PC-9 (cell line): ENCODE data around the gene RDM1.

Experiments used
- CTCF ChIP-seq: fragments of 200-600 bp; sonication (generic); conservative IDR thresholded peaks from 2 replicates; pipeline ENCODE4 v1.6.1; 2017; ENCODE audit warnings: mixed run types, antibody characterized with exemption, mild to moderate bottlenecking, moderate library complexity
- EZH2 ChIP-seq: fragments of 200-600 bp; sonication (generic); IDR thresholded peaks from 2 replicates; pipeline ENCODE4 v1.8.0; 2017; ENCODE audit warnings: antibody characterized with exemption, low read depth

GRCh38 chr17:35893751-35894150 is 36.8 kb downstream of the RDM1 start:
- no peak for TF ChIP-seq EZH2
- TF ChIP-seq CTCF, result no peak
